ENCODE results near the gene PTPRM. TPM values are rescaled to one million over a fixed set of nuclear protein-coding genes. Genes with fewer than 3 reads are reported as not detected.

PTPRM gene
- total and polyA plus RNA-seq, 2 experiments from 2014 or later, result 1.6 to 5.3 TPM

GRCh38 chr18:7642331-7642890, 75.3 kb downstream of the PTPRM start (continued):
- TF ChIP-seq ZNF462 (CRISPR knock-in tag; IDR thresholded peaks at IDR 0.05) (no peak), JUNB (IDR thresholded peaks at IDR 0.05; ENCODE audit: unreplicated experiment) (no peak), CTCF (conservative IDR thresholded peaks at IDR 0.05; ENCODE audit: low read depth in 2 of 2) (no peak), ETS1 (IDR thresholded peaks at IDR 0.05) (no peak), ZNF114 (CRISPR knock-in tag; IDR thresholded peaks at IDR 0.05) (no peak)

- H3K36me3 ChIP-seq (ENCODE audit: insufficient read depth), result no peaks in the 10 kb centered on the region
- ATAC-seq, result peak; percentile 21; the same call in 1 of the 3 replicates
- Mint-ChIP-seq H3K4me1 (peaks cover 12% of the 10 kb centered on the region), H3K9me3 (peaks cover 6% of the 10 kb centered on the region; the same call in 1 of the 3 replicates), H3K36me3 (ENCODE audit: low read depth) (peaks cover 5% of the 10 kb centered on the region; the same call in 1 of the 3 replicates), H3K27ac (no peak overlapping the region), H3K27me3 (ENCODE audit: insufficient read depth, low read depth, poor library complexity) (no peaks in the 10 kb centered on the region), H3K4me3 (no peak overlapping the region)
- peaks cover 7% of the 10 kb centered on the region; the same call in 1 of the 2 replicates for H3K4me1 ChIP-seq (ENCODE audit: insufficient read depth)
- H3K79me2 ChIP-seq (replicated peaks; ENCODE audit: insufficient read depth), result no peaks in the 10 kb centered on the region
- no peak for DNase-seq (ENCODE audit: low spot score)
- no peak overlapping the region for H3K27ac ChIP-seq (ENCODE audit: low read depth)
- 0 out of 2 replicates have a peak overlapping the region, but pooled peaks have one; percentile 13 for H2AFZ ChIP-seq
- no peaks in the 10 kb centered on the region for H3K27me3 ChIP-seq (ENCODE audit: insufficient read depth)
- no peak overlapping the region for H3K4me3 ChIP-seq
- no peaks in the 10 kb centered on the region for H4K20me1 ChIP-seq (replicated peaks; ENCODE audit: insufficient read depth)
- H3K9me2 ChIP-seq (ENCODE audit: insufficient read depth), result 0 out of 2 replicates have a peak, but pooled peaks cover 3% of the 10 kb centered on the region
- H3K4me2 ChIP-seq, result no peak overlapping the region
- no peaks in the 10 kb centered on the region for H3F3A ChIP-seq (replicated peaks; ENCODE audit: low read depth)
- TF ChIP-seq REST (IDR thresholded peaks at IDR 0.05; ENCODE audit: unreplicated experiment) (no peak), STAT1 (IDR thresholded peaks at IDR 0.05; ENCODE audit: unreplicated experiment) (no peak), CREB1 (CRISPR knock-in tag; IDR thresholded peaks at IDR 0.05; ENCODE audit: low read depth) (no peak), EZH2phosphoT487 (IDR thresholded peaks at IDR 0.05; ENCODE audit: unreplicated experiment) (no peak), ZNF114 (CRISPR knock-in tag; IDR thresholded peaks at IDR 0.05) (no peak), POLR2AphosphoS5 (IDR thresholded peaks at IDR 0.05; ENCODE audit: low read depth) (no peak), ZNF331 (CRISPR knock-in tag; IDR thresholded peaks at IDR 0.05; ENCODE audit: low read depth) (no peak), ETS1 (IDR thresholded peaks at IDR 0.05) (no peak)
Measured at GRCh38 chr18:7645756-7646155, 78.6 kb downstream of the PTPRM start.
